Heart left ventricle (tissue), 13 donors: ENCODE measurements around the gene CNTN4.

Experiments
- CTCF ChIP-seq, 12 donors: fragments of 200-600 bp; sonication (generic) in 4 of 12; IDR thresholded peaks; one replicate each; pipeline versions ENCODE4 v1.5.0 to v1.8.0; 2018 to 2022; ENCODE audit warnings: antibody characterized with exemption in 12 of 12, mild to moderate bottlenecking in 5 of 12
- POLR2A ChIP-seq, 2 donors: fragments of 450-650 bp; IDR thresholded peaks; one replicate each; pipeline ENCODE4 v1.6.1; 2017; ENCODE audit warnings: antibody characterized with exemption in 2 of 2, mild to moderate bottlenecking in 2 of 2, moderate library complexity in 2 of 2
- donor health status: ischemic (EF 13 %, LVEDD 7.1; RV severe dilation, severe dysfunction).
- donor health status: DM: no; HTN: yes; CAD: no.
- donor health status: DM: no; HTN: no; CAD: no.
- donor health status: ischemic (EF 25% LVEDD 6.9; RV normal size, moderate dysfunction).
- donor health status: ischemic (EF 25% LVEDD 5.7; RV mildly dilated, moderate dysfunction).
- donor health status: ischemic (EF 35%, LVEDD 5.7; RV mildly dilated, moderate dysfunction).
- donor health status: nonischemic (EF 11% LVEDD 7.7; RV severe dilation, severe dysfunction).
- donor health status: DM: yes; HTN: yes; CAD: no.
- donor health status: PGD.
- donor health status: ischemic (EF 29% LVEDD 5.4; RV normal size, mild dysfunction).
- donor health status: nonischemic (EF 23%, LVEDD 6.1; RV moderate dilation, normal function).

GRCh38 chr3:2212206-2212605 is 113.5 kb downstream of the CNTN4 start:
- TF ChIP-seq CTCF (IDR thresholded peaks at IDR 0.05), result no peak
- no peak for TF ChIP-seq POLR2A (IDR thresholded peaks at IDR 0.05)
